HG03097 (cell line): Measurements from ENCODE around the gene TRIM9.

Experiments used
- ATAC-seq: cut with Tn5 transposase; IDR thresholded peaks from one replicate; pipeline ENCODE4 v1.9.1; 2021; ENCODE audit not compliant: unreplicated experiment, low FRiP score

Gene TRIM9

GRCh38 chr14:51059032-51059431, 35.9 kb downstream of the TRIM9 start:
- no peak for ATAC-seq

GRCh38 chr14:51058382-51058781, 36.5 kb downstream of the TRIM9 start:
- no peak for ATAC-seq

- no peak for ATAC-seq
These were observed 38.5 kb downstream of the TRIM9 start for GRCh38 chr14:51056421-51056820.

DNA sequence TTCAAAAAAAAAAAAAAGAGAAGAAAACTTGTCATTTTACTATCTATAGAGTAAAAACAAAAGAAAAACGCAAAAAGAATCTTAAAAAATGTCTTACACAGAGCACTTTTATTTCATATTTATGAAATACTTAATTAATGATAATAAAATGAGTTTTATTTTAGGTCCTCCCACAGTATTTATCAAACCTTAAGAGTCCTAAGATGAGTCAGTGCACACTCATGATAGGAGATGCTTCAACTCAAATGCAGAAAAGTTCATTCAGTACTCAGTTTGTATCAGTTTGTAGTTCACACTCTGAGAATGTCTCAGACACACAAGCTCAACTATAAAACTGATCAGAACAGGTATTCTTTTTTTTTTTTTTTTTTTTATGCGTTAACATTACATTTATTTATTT, 41.7 kb downstream of the TRIM9 start:
- no peak for ATAC-seq

DNA sequence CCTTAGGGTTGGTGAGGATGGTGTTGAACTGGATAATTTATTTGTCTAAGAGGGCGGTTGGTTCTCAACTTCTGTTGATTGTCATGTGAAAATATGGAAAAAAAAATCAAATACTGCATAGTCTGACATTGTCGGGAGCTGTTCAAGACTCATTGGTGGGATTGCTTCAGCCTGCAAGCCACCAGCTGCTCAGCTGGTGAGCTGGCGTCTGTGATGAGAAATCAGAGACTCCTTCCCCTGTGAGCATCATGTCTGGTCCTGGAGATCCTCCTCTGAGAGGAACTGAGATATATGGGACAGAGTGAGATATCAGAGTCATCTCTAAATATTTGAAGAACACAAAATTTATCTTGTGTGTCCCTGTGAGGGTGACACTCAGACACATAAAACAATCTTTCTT, 49.9 kb downstream of the TRIM9 start:
- no peak for ATAC-seq

GRCh38 chr14:51041883-51042282, 53.0 kb downstream of the TRIM9 start:
- no peak for ATAC-seq

DNA sequence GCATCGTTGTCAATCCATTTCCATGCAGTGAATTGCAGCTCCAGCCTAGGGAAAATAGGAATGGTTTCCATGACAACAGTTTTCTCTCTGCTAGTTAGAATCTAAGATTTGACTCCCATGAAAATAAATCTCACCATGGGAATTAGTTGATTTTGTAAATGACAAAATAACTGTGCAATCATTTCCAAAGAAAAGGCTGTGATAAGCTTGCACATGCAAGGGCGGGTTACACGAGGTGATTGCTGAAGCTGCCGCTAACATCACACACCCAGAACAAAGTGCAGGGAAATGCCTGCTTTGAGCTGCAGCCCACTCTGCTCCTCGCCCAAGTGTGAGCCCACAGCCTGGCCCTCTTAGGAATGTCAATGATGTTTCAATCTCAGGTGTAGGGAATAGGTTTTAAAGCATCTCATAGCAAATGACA, 53.8 kb downstream of the TRIM9 start:
- ATAC-seq: no peak

- no peak for ATAC-seq
These were observed 55.7 kb downstream of the TRIM9 start for GRCh38 chr14:51039252-51039651.

DNA sequence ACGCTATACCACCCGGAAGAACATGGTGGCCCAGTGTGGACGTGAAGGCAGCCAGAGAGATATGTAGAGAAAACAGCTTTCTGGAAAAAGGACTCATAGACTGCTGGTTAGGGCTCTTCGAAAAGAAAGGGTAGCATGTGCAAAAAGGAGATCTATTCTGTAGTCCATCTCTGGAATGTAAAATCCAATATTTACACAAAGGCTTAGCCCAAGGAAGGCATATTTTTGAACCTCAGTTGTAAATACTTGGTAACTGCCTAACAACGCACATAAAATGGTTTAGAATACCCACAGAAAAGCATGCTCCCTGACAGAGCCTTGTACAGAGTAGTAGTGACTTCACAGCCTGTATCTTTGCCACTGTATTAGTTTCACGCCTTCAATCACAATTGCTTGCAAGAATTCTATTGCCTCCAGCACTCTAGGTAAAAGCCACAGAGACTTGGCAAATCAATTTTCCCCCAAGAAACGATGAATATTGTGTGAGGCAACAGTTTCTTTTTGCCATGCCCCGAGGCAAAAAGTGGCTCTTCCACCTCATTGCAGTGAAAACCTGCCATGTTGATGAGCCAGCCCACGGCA, 59.2 kb downstream of the TRIM9 start:
- ATAC-seq: no peak

- no peak for ATAC-seq
These were observed 65.8 kb downstream of the TRIM9 start for GRCh38 chr14:51028851-51029754.

DNA sequence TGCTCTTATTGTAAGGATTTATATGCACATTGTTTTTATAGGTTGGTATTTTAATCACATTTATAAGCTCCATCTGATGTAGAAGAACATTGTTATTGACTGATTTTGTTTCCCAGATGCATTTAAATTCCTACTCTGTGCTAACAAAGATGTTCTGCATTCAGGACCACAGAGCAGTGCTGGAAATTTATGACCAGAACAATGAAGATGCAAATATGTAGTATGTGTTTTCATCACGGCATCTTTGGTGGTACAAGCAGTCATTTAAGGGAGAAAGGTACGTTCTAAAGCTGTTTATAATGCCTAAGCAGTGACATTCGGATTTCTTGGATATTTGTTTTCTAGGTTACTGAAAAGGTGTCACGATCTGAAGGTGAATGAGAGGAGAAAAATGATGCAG, 66.5 kb downstream of the TRIM9 start:
- ATAC-seq: no peak

DNA sequence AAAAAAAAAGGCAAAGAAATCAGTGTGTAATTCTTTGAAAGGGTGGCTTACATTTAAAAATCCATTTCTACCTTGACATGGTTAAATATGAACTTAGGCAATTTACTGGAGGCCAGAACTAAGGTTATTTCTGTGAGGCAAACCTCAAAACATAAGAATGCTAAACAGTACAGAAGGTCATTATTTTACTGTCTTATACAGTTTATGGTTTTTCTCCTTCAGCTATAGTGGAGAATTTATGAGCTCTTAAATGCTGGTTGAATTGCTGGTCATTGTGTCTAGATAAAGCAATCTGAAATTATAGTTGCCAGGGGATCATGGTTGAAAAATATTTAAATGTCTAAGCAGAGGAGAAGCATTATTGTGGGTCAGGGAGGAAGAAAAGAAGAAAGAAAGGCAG, 70.5 kb downstream of the TRIM9 start:
- no peak for ATAC-seq

DNA sequence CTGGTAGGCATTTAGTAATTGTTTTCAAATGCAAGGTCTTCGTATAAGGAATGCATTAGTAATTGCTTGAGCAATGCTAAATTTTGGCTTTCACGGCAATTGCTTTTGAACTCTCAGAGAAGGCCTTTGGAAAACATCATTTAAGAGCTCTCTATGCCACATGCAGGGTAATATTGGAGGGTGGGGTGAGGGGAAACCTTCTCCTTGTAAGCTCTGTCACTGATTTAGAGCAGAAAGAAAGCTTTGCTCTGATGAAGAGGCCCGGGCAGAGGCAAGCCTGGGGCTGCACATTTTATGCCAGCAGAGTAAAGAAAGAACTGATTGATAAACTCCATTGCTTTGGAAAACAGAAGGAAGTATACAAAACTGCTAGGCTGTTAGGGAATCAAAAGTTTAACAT, 70.9 kb downstream of the TRIM9 start:
- no peak for ATAC-seq

- no peak for ATAC-seq
These were observed 72.1 kb downstream of the TRIM9 start for GRCh38 chr14:51022769-51023168.

DNA sequence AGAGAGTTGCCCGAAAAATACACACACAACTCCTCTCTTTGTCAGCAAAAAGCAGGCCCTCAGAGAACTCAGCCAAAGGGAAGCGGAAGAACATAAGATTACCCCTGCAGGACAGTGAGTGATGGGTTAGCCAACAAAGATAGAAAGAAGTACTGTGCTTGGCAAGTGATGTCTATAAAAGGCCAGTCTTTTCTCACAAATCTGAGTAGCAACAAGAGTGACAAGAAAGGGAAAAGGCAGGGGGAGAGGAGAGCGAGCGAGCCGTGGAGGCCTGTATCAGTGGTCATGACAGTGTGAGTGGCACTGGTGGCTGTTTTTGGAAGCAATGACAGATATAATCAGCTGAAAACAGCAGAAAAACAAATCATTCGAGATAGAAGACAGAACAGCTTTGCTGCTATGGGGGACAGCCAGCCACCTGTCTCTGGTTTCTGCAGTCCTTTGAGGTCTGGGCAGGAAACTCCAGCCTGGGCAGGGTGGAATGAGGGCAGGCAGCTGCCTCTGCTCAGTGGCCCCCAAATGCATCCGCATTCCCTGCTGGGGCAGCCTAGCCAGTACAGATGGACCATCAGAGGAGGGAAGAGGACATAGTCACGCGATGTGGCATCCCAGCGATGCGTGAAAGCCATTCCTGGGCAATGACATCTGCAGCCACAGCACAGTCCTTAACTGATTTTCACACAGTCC, 74.7 kb downstream of the TRIM9 start:
- no peak for ATAC-seq

DNA sequence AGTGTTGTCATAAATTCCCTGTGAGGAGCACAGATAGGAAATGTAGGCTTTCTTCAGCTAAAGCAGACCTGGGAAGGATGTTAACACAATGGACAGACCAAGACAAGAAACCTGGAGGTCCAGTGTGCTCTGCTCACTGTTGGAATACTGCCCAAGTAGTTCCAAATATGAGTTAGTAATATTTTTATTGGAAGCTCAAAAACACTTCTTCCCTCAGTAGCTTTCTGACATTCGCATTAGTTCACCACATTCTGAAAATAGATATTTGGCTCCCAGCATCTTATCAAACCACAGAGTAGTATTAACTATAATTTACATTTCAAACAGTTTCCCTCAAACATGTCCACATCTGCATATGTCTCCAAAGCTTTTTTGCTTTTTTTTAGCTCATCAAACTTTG, 75.8 kb downstream of the TRIM9 start:
- no peak for ATAC-seq

- ATAC-seq: no peak
These were observed 76.4 kb downstream of the TRIM9 start for GRCh38 chr14:51018521-51018920.

GRCh38 chr14:51014625-51015024, 80.3 kb downstream of the TRIM9 start:
- ATAC-seq: no peak

DNA sequence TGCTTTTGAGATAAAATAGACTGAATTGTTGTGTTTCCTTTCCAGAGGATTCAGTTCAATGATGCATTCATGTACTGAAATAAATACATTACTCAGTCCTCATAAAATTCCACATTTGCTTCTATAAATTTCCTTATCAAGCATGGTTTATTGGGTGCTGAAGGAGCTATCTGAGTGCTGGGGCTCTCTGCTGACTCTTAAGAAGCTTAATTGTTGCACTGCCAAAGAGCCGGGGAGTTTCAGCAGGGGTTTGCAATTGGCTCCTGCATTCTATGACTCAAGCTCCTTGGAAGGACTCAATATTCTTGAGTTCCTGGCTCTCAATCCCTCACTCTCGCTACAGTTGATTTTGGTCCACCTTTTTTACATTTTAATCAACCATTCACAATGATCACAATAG, 80.8 kb downstream of the TRIM9 start:
- no peak for ATAC-seq

- ATAC-seq: no peak
These were observed 82.8 kb downstream of the TRIM9 start for GRCh38 chr14:51012055-51012454.

DNA sequence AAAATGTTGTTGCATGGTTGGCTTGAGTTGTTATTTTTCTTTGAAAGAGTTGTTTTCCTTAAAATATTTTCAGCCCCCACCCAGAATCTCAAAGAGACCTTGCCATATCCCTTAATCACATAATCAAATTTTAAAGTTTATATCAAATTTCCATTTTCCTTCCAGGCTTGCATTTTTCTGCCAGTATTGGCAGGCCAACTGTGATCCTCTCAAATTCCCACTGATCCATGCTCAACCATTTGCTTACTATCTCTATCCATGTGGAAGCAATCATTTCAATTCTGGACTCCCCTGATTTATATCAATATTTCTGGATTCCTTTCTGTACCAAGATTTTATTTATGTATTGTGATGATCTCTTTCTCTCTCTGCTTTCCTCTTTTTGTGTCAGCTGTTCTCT, 86.5 kb downstream of the TRIM9 start:
- ATAC-seq: no peak

DNA sequence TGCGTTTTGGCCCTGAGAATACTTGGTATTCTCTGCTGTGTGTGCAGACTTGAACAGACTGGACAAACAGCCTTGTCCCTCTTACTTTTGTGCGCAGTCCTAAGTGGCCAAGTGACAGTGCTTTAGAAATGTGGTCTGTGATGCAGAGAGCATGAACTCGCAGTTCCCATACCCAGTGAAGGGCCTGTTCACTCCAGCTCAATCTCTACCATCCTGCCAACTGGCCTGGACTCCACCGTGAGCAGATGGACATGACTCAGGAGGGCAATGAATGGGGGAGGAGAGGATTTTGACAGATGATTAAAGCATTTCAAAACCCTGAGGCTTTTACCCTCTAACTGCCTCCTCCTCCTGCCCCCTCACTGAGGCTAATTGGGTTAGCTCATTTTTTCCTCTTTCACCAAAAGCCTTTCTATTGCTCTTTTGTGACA, 88.1 kb downstream of the TRIM9 start:
- ATAC-seq: no peak
